ENCODE measurements around the gene ABCA5.
"Not testable (repeated sequence)": the region's sequence is repeated elsewhere in the genome, so short reads cannot be mapped to it uniquely, and the experiment has no call there.

GRCh38 chr17:69298120-69298722 is 28.7 kb downstream of the ABCA5 start:
- TF ChIP-seq, protein P1, sequence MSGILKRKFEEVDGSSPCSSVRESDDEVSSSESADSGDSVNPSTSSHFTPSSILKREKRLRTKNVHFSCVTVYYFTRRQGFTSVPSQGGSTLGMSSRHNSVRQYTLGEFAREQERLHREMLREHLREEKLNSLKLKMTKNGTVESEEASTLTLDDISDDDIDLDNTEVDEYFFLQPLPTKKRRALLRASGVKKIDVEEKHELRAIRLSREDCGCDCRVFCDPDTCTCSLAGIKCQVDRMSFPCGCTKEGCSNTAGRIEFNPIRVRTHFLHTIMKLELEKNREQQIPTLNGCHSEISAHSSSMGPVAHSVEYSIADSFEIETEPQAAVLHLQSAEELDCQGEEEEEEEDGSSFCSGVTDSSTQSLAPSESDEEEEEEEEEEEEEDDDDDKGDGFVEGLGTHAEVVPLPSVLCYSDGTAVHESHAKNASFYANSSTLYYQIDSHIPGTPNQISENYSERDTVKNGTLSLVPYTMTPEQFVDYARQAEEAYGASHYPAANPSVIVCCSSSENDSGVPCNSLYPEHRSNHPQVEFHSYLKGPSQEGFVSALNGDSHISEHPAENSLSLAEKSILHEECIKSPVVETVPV (CRISPR knock-in tag; IDR thresholded peaks at IDR 0.05) = not testable (repeated sequence)
- TF ChIP-seq ZFP3 (CRISPR knock-in tag; IDR thresholded peaks at IDR 0.05); GLIS3 (CRISPR knock-in tag; IDR thresholded peaks at IDR 0.05); RARB (CRISPR knock-in tag; IDR thresholded peaks at IDR 0.05); ARNTL (CRISPR knock-in tag; IDR thresholded peaks at IDR 0.05; ENCODE audit: borderline replicate concordance, low read depth); ISL1 (CRISPR knock-in tag; IDR thresholded peaks at IDR 0.05); CREB5 (CRISPR knock-in tag; IDR thresholded peaks at IDR 0.05; ENCODE audit: low read depth); ZNF8 (CRISPR knock-in tag; IDR thresholded peaks at IDR 0.05): not testable (repeated sequence)
- TF ChIP-seq, protein P2, sequence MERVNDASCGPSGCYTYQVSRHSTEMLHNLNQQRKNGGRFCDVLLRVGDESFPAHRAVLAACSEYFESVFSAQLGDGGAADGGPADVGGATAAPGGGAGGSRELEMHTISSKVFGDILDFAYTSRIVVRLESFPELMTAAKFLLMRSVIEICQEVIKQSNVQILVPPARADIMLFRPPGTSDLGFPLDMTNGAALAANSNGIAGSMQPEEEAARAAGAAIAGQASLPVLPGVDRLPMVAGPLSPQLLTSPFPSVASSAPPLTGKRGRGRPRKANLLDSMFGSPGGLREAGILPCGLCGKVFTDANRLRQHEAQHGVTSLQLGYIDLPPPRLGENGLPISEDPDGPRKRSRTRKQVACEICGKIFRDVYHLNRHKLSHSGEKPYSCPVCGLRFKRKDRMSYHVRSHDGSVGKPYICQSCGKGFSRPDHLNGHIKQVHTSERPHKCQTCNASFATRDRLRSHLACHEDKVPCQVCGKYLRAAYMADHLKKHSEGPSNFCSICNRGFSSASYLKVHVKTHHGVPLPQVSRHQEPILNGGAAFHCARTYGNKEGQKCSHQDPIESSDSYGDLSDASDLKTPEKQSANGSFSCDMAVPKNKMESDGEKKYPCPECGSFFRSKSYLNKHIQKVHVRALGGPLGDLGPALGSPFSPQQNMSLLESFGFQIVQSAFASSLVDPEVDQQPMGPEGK (CRISPR knock-in tag; IDR thresholded peaks at IDR 0.05; ENCODE audit: borderline replicate concordance) = not testable (repeated sequence)
- TF ChIP-seq, protein P3, sequence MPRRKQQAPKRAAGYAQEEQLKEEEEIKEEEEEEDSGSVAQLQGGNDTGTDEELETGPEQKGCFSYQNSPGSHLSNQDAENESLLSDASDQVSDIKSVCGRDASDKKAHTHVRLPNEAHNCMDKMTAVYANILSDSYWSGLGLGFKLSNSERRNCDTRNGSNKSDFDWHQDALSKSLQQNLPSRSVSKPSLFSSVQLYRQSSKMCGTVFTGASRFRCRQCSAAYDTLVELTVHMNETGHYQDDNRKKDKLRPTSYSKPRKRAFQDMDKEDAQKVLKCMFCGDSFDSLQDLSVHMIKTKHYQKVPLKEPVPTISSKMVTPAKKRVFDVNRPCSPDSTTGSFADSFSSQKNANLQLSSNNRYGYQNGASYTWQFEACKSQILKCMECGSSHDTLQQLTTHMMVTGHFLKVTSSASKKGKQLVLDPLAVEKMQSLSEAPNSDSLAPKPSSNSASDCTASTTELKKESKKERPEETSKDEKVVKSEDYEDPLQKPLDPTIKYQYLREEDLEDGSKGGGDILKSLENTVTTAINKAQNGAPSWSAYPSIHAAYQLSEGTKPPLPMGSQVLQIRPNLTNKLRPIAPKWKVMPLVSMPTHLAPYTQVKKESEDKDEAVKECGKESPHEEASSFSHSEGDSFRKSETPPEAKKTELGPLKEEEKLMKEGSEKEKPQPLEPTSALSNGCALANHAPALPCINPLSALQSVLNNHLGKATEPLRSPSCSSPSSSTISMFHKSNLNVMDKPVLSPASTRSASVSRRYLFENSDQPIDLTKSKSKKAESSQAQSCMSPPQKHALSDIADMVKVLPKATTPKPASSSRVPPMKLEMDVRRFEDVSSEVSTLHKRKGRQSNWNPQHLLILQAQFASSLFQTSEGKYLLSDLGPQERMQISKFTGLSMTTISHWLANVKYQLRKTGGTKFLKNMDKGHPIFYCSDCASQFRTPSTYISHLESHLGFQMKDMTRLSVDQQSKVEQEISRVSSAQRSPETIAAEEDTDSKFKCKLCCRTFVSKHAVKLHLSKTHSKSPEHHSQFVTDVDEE (CRISPR knock-in tag; IDR thresholded peaks at IDR 0.05) = not testable (repeated sequence)
